Uterus (tissue), 4 donors: ENCODE data around the gene CASP2. TPM values are rescaled to one million over a fixed set of nuclear protein-coding genes. Genes with fewer than 3 reads are reported as not detected.
A peak's percentile ranks its signal among the peaks of the same experiment; 100 is the strongest.

ENCODE experiments used
- DNase-seq, 2 donors: peaks; one replicate each; pipeline ENCODE4 v3.0.0-alpha.2; 2019 to 2020
- H3K27ac ChIP-seq, 2 donors: fragments of 200-600 bp; sonication (generic); 1 replicate in 1 of 2; 2 replicates in 1 of 2; pipeline ENCODE4 v1.5.1; 2016 to 2018
- H3K27me3 ChIP-seq, 2 donors: fragments of 200-600 bp; sonication (generic); one replicate each; pipeline ENCODE4 v1.5.1; 2018 to 2019; ENCODE audit warnings: control low read depth in 1 of 2
- H3K36me3 ChIP-seq, 2 donors: fragments of 200-600 bp; sonication (generic); one replicate each; pipeline ENCODE4 v1.5.1; 2019; ENCODE audit warnings: control low read depth in 1 of 2
- H3K4me1 ChIP-seq, 2 donors: fragments of 200-600 bp; sonication (generic); one replicate each; pipeline ENCODE4 v1.5.1; 2018 to 2019; ENCODE audit warnings: control low read depth in 1 of 2
- H3K4me3 ChIP-seq, 2 donors: fragments of 200-600 bp; sonication (generic); 1 replicate in 1 of 2; 2 replicates in 1 of 2; pipeline ENCODE4 v1.5.1; 2018 to 2019; ENCODE audit warnings: mild to moderate bottlenecking in 1 of 2
- H3K9me3 ChIP-seq, 2 donors: fragments of 200-600 bp; sonication (generic); one replicate each; pipeline ENCODE4 v1.5.1; 2019; ENCODE audit warnings: control low read depth in 1 of 2
- POLR2A ChIP-seq, 2 donors: fragments of 450-650 bp; IDR thresholded peaks; one replicate each; pipeline ENCODE4 v1.6.1; 2016; ENCODE audit warnings: antibody characterized with exemption in 2 of 2, mild to moderate bottlenecking in 1 of 2, moderate library complexity in 1 of 2
- intact Hi-C: fragments of 100-400 bp; cut with DNase I; formaldehyde crosslinking; loops from one replicate; pipeline ENCODE4 v1.15.1; 2023; ENCODE audit warnings: low total_unique reads
- total RNA-seq, 4 donors: library from RNA; depleted of rRNA in 3 of 4; stranded (reverse); fragments of >200 nt in 3 of 4; gene quantifications; one replicate each; pipeline versions ENCODE4 v1.1.0 to v1.2.4, GENCODE V29; 2014 to 2023
- TF ChIP-seq, protein P1 (sequence below), 4 experiments: fragments of 200-600 bp in 2 of 4; fragments of 450-650 bp in 2 of 4; sonication (generic) in 2 of 4; IDR thresholded peaks; one replicate each; pipeline ENCODE4 v1.5.1; 2016 to 2019; ENCODE audit warnings: antibody characterized with exemption in 4 of 4, mild to moderate bottlenecking in 2 of 4, moderate library complexity in 1 of 4
- donor health status: DM: yes; HTN: yes; CAD: no.

Gene CASP2
- total RNA-seq, 4 donors from 2014 or later = 4.1 to 32.2 (median 24.5) TPM

DNA sequence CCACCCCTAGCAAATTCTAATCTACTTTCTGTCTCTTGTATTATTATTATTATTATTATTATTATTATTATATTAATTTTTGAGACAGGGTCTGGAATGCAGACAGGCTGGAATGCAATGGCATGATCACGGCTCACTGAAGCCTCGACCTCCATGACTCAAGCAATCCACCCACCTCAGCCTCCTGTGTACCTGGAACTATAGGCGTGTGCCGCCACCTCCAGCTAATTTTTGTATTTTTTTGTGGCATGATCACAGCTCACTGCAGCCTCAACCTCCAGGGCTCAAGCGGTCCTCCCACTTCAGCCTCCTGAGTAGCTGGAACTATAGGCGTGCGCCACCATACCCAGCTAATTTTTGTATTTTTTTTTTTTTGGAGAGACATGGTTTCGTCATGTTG, 6.0 kb upstream of the CASP2 start:
- H3K9me3 ChIP-seq = no peaks in the 10 kb centered on the region
- H3K27ac ChIP-seq = no peak overlapping the region
- no peak overlapping the region for H3K4me3 ChIP-seq
- TF ChIP-seq, protein P1, sequence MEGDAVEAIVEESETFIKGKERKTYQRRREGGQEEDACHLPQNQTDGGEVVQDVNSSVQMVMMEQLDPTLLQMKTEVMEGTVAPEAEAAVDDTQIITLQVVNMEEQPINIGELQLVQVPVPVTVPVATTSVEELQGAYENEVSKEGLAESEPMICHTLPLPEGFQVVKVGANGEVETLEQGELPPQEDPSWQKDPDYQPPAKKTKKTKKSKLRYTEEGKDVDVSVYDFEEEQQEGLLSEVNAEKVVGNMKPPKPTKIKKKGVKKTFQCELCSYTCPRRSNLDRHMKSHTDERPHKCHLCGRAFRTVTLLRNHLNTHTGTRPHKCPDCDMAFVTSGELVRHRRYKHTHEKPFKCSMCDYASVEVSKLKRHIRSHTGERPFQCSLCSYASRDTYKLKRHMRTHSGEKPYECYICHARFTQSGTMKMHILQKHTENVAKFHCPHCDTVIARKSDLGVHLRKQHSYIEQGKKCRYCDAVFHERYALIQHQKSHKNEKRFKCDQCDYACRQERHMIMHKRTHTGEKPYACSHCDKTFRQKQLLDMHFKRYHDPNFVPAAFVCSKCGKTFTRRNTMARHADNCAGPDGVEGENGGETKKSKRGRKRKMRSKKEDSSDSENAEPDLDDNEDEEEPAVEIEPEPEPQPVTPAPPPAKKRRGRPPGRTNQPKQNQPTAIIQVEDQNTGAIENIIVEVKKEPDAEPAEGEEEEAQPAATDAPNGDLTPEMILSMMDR (IDR thresholded peaks at IDR 0.05) = no peak
- no peak for TF ChIP-seq POLR2A (IDR thresholded peaks at IDR 0.05)
- DNase-seq = no peak
- no peaks in the 10 kb centered on the region for H3K4me1 ChIP-seq
- no peaks in the 10 kb centered on the region for H3K27me3 ChIP-seq
- intact Hi-C loops = no loop called here
- H3K36me3 ChIP-seq = no peaks in the 10 kb centered on the region

DNA sequence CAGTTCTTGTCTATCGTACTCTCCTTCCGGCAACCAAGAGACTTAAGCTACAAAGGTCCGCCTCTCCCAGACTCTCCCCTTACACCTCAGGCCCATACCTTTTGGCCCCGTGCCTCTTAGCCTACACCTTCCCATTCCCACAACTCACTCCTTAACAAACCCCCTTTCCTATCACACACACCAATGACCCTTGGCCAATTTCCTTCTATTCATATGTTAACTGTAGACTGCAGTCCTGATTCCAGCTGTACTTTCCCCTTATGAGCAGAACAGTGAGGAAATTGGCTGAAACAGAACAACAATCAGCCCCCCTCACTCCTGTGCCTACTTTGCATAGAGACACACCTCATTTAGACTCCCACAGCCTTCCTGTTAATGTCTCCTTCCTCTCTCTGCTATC, 4.8 kb upstream of the CASP2 start:
- peaks cover 0 to 6% of the 10 kb centered on the region in 2 donors for H3K4me1 ChIP-seq
- H3K27ac ChIP-seq = no peak overlapping the region

DNA sequence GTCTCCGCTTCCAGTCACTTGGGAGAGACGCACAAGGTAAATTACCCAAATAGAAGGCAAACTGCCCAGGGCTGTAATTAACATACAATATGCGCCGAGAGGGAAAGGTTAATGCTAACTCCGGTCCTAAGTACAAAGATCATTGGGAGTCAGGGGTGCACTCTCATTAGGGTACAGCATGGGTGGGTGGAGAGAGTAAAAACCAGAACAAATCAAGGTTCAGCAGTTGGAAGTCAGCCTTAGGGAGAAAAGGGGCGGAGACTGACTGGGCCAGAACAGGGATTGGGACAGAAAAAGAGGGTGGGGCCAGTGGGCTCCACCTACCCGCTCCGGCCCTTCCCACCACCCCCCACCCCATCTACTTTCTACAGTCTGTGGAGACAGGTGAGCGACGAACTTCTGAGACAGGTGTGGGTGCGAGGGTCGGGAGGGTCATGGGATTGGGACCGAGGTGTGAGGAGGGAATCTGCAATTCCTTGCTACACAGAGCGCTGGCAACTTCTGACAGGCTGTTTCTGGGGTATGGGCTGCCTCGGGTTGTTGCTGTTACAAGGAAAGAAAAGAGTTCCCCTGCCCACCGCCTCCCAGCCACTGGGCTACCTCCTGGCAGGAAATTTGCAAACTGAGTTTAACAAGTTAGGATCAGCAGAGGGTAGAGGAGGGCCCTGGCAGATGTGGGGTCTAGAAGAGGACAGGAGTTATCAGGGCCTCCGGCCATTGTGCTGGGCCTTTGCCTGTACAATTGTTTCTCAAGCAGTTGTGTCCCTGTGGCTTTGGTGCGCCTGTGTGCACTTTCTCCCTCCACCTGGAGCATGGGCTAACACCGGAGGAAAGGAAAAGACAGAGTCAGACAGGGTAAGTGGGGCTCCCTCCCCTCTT, 3.3 kb upstream of the CASP2 start, which contains the start of gene TMEM139:
Gene TMEM139 (plus strand): TSS at position 368 of the 879 bp plus-strand sequence. CDS start 1,000 bp downstream, outside the sequence.
- H3K27ac ChIP-seq = no peak within 1 kb of the TSS
- no peaks in the 10 kb centered on the region for H3K27me3 ChIP-seq
- intact Hi-C loops = no loop called here
- H3K36me3 ChIP-seq = no peaks in the 10 kb centered on the region
- DNase-seq = no peak
- H3K4me3 ChIP-seq = no peak within 1 kb of the TSS
- H3K9me3 ChIP-seq = no peaks in the 10 kb centered on the region
- TF ChIP-seq, protein P1 (IDR thresholded peaks at IDR 0.05) = no peak
- peak in 1 of 2 donors; percentile 27 for TF ChIP-seq POLR2A (IDR thresholded peaks at IDR 0.05)
- H3K4me1 ChIP-seq = peaks cover 0 to 6% of the 10 kb centered on the region in 2 donors

More for the DNA sequence above, 4.8 kb upstream of the CASP2 start:
- Histone ChIP-seq H3K4me3 (no peak overlapping the region), H3K9me3 (no peaks in the 10 kb centered on the region), H3K36me3 (no peaks in the 10 kb centered on the region), H3K27me3 (no peaks in the 10 kb centered on the region)
- DNase-seq = no peak
- TF ChIP-seq, protein P1 (IDR thresholded peaks at IDR 0.05) = no peak
- TF ChIP-seq POLR2A (IDR thresholded peaks at IDR 0.05) = no peak
- intact Hi-C loops = no loop called here

DNA sequence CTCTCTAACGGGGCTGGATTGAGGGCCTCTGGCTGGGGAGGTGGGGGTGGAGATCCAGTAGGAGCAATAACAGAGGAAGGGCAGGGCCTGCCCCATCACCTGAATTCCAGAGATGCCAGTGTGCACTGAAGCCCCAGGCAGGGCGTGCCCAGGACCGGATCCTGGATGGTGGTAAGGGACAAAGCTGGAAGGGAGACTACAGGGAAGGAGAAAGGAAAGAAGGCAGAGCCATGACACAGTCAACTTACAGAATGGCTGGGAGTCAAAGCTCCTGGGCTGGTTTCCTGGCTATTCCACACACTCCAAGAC, 2.7 kb upstream of the CASP2 start:
- Histone ChIP-seq H3K4me3 (no peak overlapping the region), H3K36me3 (no peaks in the 10 kb centered on the region), H3K27ac (no peak overlapping the region), H3K9me3 (no peaks in the 10 kb centered on the region), H3K27me3 (no peaks in the 10 kb centered on the region), H3K4me1 (peaks cover 3 to 6% of the 10 kb centered on the region in 2 donors)
- intact Hi-C loops = no loop called here
- DNase-seq = no peak
- no peak for TF ChIP-seq POLR2A (IDR thresholded peaks at IDR 0.05)
- TF ChIP-seq, protein P1 (IDR thresholded peaks at IDR 0.05) = no peak

DNA sequence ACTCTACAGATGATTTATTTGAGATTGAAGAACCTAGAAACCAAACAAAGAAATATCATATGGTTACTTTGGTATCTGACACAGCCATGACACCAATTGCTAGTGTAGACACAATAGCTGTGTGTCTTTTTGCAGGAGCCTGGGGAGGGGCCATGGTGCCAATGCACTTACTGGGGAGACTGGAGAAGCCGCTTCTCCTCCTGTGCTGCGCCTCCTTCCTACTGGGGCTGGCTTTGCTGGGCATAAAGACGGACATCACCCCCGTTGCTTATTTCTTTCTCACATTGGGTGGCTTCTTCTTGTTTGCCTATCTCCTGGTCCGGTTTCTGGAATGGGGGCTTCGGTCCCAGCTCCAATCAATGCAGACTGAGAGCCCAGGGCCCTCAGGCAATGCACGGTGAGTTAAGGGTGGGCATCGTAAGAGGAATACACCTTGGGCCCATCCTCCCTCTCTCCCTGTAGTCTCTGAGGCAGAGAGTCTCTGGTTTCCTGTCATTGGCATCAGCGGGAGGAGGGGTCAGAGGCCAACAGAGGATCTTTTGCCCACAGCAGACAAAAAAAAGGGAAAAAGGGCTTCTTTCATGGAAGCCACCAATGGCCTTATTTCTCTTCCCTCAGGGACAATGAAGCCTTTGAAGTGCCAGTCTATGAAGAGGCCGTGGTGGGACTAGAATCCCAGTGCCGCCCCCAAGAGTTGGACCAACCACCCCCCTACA, 2.2 kb upstream of the CASP2 start:
- H3K9me3 ChIP-seq = no peaks in the 10 kb centered on the region
- H3K27me3 ChIP-seq = no peaks in the 10 kb centered on the region
- DNase-seq = no peak
- intact Hi-C loops = no loop called here
- TF ChIP-seq, protein P1 (IDR thresholded peaks at IDR 0.05) = no peak
- no peak for TF ChIP-seq POLR2A (IDR thresholded peaks at IDR 0.05)
- H3K36me3 ChIP-seq = no peaks in the 10 kb centered on the region
- H3K27ac ChIP-seq = no peak overlapping the region
- H3K4me3 ChIP-seq = no peak overlapping the region
- H3K4me1 ChIP-seq = peaks cover 6 to 8% of the 10 kb centered on the region in 2 donors
